VCaP (cell line): ENCODE results near the gene FMN1.

Experiments
- H3K27ac ChIP-seq: fragments of 450-650 bp; 2 replicates; pipeline ENCODE4 v1.5.1; 2017
- TF ChIP-seq, protein P1 (sequence below): fragments of 450-650 bp; conservative IDR thresholded peaks from 2 replicates; pipeline ENCODE4 v1.5.1; 2017; ENCODE audit warnings: mild to moderate bottlenecking, moderate library complexity

FMN1 gene

DNA sequence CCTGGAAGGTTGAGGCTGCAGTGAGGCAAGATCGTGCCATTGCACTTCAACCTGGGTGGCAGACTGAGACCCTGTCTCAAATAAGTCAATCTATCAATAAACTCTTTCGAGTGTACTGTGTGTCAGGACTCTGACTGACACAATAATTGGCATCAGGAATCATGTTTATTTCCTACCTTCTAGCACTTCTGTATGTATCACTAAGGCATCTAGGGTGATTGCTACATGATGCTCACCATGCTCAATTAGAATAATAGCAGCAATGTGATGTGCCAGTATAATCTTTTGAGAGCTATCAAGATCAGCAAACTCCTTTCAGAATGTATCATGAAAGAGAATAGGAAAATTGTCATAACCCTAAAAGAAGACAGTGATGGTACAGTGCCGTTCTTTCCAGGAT lies 95.3 kb downstream of the FMN1 start:
- TF ChIP-seq, protein P1, sequence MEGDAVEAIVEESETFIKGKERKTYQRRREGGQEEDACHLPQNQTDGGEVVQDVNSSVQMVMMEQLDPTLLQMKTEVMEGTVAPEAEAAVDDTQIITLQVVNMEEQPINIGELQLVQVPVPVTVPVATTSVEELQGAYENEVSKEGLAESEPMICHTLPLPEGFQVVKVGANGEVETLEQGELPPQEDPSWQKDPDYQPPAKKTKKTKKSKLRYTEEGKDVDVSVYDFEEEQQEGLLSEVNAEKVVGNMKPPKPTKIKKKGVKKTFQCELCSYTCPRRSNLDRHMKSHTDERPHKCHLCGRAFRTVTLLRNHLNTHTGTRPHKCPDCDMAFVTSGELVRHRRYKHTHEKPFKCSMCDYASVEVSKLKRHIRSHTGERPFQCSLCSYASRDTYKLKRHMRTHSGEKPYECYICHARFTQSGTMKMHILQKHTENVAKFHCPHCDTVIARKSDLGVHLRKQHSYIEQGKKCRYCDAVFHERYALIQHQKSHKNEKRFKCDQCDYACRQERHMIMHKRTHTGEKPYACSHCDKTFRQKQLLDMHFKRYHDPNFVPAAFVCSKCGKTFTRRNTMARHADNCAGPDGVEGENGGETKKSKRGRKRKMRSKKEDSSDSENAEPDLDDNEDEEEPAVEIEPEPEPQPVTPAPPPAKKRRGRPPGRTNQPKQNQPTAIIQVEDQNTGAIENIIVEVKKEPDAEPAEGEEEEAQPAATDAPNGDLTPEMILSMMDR, result no peak
- no peak overlapping the region for H3K27ac ChIP-seq

DNA sequence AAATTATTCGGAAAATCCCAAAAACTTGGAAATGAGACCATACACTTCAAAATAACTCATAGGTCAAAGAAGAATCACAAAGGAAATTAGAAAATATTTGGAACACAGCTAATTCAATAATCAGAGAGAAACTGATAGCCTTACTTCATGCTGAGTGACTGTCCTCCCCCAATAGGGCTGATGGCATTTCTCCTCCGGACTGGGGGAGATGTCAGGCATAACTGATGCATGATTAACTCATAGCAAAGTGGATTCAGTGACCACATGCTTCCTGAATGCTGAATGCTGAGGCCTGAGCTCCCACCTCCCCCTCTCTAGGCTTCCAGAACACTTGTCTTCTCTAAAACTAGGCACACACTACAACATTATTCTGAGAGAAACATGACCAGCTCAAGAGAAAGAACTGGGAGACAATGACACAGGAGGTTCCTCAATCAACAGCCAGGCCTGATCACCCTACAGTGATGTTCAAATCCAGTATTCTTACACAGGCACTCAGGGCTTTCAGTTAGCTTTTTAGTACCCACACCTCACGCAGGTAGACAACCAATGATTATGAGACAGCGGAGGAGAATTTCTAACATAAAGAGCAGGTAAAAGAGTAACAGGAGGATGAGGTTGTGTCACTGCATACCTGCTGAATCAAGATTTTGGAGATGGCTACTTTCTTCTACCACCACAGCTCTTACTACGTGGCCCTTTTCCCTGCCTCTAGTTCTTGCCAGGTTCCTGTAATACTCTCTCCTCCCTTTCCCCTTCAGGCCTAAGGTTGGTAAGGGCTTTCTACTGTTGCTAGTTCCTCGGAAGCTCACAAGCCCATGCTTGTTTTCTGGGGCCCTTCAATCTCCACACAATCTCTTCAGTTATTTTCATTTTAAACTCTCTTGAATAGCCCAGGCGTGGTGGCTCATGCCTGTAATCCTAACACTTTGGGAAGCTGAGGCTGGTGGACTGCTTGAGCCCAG lies 96.1 kb downstream of the FMN1 start:
- no peak overlapping the region for H3K27ac ChIP-seq

DNA sequence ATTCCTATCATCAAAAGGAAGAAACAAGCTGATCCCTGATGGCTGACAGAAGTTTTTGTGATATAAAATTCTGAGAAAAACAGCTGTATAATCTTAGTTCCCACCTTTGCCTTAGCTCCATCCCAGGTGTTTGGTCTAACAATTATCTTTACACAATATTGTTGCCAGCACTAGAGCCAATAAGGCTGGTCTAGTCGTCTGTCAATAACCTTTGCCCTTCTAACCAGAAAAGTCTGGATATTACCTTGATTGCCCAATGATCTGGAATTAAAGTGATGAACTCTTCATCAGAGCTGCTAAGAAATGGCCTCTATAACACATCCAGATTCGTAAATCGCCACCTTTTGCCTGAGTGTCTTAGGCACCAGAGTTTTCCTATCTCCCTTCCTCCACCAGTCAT lies 98.4 kb downstream of the FMN1 start:
- no peak overlapping the region for H3K27ac ChIP-seq
- TF ChIP-seq, protein P1, result no peak

More for the DNA sequence above, 96.1 kb downstream of the FMN1 start:
- TF ChIP-seq, protein P1, result no peak

DNA sequence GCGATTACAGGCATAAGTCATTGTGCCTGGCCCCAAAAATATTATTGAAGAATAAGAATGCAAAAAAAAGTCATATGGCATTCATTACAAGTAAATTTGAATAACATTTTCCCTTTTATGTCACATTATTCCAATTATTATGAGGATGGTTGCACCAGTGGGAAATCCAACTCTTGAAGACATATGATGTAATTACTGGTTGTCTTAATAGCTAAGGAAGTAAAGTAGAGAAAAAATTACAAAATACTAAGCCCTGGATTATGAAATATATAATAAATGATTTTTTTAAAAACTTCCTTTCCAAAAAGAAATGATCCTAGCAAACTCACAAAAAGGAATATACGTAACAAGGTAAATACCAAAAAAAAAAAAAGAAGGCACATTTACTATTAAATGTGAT lies 98.9 kb downstream of the FMN1 start:
- TF ChIP-seq, protein P1, result no peak
- no peak overlapping the region for H3K27ac ChIP-seq

DNA sequence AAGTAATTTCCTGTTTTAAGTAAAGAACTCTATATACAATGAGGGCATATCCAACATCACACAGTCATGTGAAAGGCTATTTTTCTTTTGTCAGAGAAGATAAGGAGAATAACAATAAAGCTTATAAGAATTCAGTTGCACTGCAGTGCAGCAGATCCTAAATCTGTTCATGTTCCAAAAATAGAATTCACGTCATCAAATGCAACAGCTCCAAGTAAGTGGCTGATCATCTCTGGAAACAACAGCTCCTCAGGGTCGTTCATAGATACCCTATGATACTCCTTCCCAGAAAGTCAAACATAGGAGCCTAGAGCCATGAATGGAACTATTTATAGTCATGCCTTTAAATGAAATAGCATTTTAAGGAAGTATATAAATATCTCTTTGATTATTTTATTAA lies 100.2 kb downstream of the FMN1 start:
- TF ChIP-seq, protein P1, result no peak
- no peak overlapping the region for H3K27ac ChIP-seq

DNA sequence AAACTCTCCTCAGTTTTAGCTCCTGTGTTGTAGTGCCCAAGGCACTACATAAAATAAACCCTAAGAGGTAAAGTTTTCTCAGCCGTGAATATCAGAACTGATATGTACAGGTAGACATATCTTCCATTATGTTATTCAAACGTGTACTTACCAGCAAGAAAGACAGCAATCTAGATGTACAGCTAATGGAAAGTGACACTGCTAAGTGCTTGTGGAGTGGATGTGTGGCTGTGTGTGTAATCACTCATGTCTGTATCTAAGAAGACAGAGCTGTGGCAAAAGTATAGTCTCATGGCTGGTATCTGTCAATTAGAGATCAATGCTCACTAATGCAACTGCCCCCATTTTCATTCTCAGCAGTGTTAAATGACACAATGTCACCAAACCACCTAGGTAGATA lies 101.3 kb downstream of the FMN1 start:
- TF ChIP-seq, protein P1, result no peak
- H3K27ac ChIP-seq, result no peak overlapping the region

DNA sequence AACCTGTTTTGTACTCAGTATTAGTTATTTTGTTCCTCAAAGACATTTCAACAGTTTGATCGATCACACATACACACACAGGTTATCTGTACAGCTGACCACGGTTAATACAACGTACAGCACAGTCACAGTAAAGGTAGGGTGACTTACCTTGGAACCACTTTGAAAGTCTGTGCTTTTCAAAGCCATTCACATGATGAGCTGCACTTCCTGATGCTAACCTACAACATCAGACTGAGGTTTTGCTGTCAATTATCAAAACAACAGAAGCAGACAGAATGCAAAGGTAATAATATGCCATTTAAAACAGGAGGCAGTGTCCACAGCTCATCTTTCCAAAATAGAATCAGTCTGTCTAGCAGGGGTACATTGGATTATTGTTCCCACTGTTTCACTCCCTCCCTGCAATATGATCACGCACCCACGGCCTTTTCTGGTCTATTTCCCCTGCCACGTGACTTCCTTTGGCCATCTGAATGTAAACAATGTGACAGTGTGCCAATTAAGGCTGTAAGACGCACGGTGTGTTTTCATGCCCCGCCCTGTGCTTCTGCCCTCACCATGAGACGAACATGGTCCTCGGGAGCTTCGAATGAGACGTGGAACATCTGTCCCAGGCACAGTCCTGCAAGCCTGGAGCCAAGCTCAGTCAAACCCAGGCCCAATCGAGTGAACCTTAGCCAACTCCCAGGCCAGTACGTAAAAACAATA lies 102.4 kb downstream of the FMN1 start:
- TF ChIP-seq, protein P1, result no peak
- no peak overlapping the region for H3K27ac ChIP-seq
